ENCODE measurements around the gene TBX21. TPM values are rescaled to one million over a fixed set of nuclear protein-coding genes. Genes with fewer than 3 reads are reported as not detected.

The TBX21 gene
- total and polyA plus RNA-seq, 4 donors, result 0.53 to 2.0 (median 0.80) TPM

DNA sequence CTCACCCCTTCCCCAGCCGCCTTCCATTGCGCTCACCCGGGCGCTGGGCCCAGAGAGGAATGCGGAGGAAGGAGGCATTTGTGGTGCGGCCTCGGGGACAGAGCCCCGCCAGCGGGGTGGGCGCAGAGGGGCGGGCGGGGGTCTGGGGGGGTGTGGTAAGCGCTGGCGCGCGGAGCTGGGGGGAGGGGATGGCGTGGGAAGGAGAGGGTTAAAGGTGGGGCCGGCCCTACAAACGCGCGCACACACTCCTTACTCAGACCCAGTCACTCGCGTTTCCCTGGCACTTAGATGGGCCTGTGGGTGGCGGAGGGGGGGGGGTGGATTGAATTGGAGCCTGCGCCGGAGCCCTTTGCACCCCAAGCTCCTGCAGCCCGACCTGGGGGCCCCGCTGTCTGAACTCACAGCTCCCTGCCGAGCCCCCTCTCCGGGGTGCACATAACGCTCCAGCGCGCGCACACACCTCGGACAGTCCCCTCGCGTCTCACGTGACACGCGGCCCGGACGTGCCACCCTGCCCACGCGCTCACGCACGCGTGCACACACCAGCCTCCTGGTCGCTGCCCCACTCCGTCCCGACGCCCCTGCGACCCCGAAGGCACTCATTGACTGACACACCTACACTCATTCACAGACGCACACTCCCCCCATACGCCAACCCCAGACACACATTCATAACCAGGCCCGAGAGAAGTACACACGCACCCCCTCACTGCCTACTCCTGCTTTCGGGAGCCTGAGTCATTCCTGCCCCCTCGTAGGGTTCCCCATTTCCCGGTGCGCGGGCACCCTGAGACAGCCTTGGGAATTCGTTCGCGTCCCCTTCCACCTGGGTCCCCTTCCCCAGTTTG is 38.2 kb upstream of the TBX21 start:
- Histone ChIP-seq H3K27me3 (ENCODE audit: control insufficient read depth in 3 of 3, insufficient read depth in 3 of 3, low read length in 2 of 3) (no peaks in the 10 kb centered on the region), H3K9me3 (ENCODE audit: control insufficient read depth in 4 of 4, insufficient read depth in 3 of 4, low read length in 3 of 4) (no peaks in the 10 kb centered on the region), H3K4me1 (ENCODE audit: control insufficient read depth in 5 of 5, insufficient read depth in 5 of 5, low read length in 5 of 5) (peaks cover 0 to 28% (median 11%) of the 10 kb centered on the region in 5 donors), H3K9ac (ENCODE audit: insufficient read depth in 1 of 2, low read length in 2 of 2) (no peak overlapping the region), H3K27ac (ENCODE audit: low read depth in 1 of 2, low read length in 1 of 2) (peak overlapping the region; percentile 74 to 89), H3K36me3 (ENCODE audit: control insufficient read depth in 4 of 4, insufficient read depth in 4 of 4, low read length in 4 of 4) (peaks cover 0 to 19% (median 11%) of the 10 kb centered on the region in 4 donors), H3K4me3 (peak overlapping the region; percentile 64)
- WGBS, 2 donors, result 1% methylated on average over 54 to 65 of the region's 65 CpGs
- ATAC-seq (ENCODE audit: insufficient read depth, low FRiP score), result peak; percentile 67
- DNase-seq, result peak in 1 of 3 donors; percentile 66
- TF ChIP-seq, protein P1, sequence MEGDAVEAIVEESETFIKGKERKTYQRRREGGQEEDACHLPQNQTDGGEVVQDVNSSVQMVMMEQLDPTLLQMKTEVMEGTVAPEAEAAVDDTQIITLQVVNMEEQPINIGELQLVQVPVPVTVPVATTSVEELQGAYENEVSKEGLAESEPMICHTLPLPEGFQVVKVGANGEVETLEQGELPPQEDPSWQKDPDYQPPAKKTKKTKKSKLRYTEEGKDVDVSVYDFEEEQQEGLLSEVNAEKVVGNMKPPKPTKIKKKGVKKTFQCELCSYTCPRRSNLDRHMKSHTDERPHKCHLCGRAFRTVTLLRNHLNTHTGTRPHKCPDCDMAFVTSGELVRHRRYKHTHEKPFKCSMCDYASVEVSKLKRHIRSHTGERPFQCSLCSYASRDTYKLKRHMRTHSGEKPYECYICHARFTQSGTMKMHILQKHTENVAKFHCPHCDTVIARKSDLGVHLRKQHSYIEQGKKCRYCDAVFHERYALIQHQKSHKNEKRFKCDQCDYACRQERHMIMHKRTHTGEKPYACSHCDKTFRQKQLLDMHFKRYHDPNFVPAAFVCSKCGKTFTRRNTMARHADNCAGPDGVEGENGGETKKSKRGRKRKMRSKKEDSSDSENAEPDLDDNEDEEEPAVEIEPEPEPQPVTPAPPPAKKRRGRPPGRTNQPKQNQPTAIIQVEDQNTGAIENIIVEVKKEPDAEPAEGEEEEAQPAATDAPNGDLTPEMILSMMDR (IDR thresholded peaks at IDR 0.05; ENCODE audit: control extremely low read depth, extremely low read depth), result no peak

DNA sequence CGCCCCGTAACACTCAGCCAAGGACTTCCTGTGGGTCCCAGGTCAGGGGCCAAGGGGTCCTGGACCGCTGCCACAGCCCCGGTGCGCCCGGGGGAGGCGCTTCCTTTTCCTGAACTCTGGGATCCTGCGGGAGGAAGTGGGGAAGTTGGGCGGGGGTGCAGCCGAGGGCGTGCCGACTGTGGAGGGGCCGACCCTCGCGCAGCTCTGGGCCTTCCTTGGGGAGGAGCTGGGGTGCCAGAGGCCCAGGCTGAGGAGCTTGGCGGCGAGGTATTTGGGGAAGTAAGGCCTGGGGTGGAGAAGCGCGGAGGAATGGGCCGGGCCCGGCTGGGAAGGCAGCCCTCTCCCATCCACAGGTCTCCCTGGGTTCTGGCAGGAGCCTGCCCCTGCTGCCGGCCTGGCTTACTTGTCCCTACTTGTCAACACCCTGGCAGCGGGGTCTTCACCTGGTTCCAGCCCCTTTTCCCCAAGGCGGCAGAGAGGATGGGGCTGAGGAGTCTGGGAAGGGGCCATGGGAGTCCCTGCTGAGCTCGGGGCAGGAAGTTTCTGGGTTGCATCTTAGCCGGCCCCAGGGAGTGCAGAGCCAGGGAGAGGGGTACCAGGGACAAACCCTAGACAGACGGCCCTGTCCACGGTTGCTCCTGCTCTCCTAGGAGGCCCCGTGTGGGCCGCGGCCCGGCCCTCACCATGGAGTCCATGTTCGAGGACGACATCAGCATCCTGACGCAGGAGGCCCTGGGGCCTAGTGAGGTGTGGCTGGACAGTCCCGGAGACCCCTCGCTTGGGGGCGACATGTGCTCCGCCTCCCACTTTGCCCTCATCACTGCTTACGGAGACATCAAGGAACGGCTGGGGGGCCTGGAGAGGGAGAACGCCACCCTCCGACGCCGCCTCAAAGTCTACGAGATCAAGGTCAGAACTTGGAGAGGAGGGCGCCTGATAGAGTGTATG is 37.3 kb upstream of the TBX21 start:
- TF ChIP-seq, protein P1 (IDR thresholded peaks at IDR 0.05; ENCODE audit: control extremely low read depth, extremely low read depth), result no peak
- WGBS, 2 donors, result 31 to 38% methylated on average over 46 to 47 of the region's 47 CpGs
- Histone ChIP-seq H3K4me1 (ENCODE audit: control insufficient read depth in 5 of 5, insufficient read depth in 5 of 5, low read length in 5 of 5) (peaks cover 0 to 28% (median 11%) of the 10 kb centered on the region in 5 donors), H3K36me3 (ENCODE audit: control insufficient read depth in 4 of 4, insufficient read depth in 4 of 4, low read length in 4 of 4) (peaks cover 3 to 22% (median 14%) of the 10 kb centered on the region in 4 donors), H3K27ac (ENCODE audit: low read depth in 1 of 2, low read length in 1 of 2) (peak overlapping the region; percentile 68 to 89), H3K27me3 (ENCODE audit: control insufficient read depth in 3 of 3, insufficient read depth in 3 of 3, low read length in 2 of 3) (no peaks in the 10 kb centered on the region), H3K4me3 (peak overlapping the region; percentile 12), H3K9me3 (ENCODE audit: control insufficient read depth in 4 of 4, insufficient read depth in 3 of 4, low read length in 3 of 4) (no peaks in the 10 kb centered on the region), H3K9ac (ENCODE audit: insufficient read depth in 1 of 2, low read length in 2 of 2) (no peak overlapping the region)
- DNase-seq (peak; percentile 53 to 72 (median 59)), ATAC-seq (ENCODE audit: insufficient read depth, low FRiP score) (peak; percentile 41)

DNA sequence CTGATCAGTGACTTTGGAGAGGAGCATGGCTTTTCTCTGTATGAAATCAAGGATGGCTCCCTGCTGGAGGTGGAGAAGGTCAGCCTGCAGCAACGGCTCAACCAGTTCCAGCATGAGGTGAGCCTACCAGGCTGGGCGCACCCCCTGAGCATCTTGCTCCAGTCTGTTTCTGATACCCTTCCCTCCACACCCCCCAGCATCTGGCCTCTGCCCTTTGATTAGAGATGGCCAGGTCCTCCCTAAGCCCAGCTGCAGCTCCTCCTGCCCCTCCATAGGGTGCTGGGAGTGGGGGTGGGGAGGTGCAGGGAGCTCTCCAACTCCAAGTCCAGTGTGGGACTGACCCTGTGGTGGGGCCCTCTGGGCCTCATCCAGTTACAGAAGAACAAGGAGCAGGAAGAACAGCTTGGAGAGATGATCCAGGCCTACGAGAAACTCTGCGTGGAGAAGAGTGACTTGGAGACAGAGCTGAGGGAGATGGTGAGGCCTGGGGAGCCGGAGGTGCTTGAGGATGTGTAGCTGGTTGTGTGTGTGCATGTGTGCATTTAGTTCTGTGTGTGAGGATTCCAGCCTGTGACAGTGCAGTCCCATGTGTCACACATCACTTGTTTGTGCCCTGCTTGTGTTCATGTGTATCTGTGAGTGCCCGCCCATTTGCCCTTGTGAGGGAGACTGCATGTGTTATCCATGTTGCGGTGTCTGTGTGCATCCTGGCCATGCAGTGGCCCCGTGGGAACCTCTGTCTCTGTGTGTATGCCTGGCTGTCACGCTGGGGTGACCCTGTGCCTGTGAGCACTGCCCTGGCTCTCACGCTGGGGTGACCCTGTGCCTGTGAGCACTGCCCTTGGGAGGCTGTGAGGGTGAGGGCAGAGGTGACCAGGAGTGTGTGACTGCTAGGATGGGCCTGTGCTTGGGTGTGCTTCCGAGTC is 36.1 kb upstream of the TBX21 start:
- TF ChIP-seq, protein P1 (IDR thresholded peaks at IDR 0.05; ENCODE audit: control extremely low read depth, extremely low read depth), result no peak
- DNase-seq (no peak), ATAC-seq (ENCODE audit: insufficient read depth, low FRiP score) (no peak)
- Histone ChIP-seq H3K4me3 (no peak overlapping the region), H3K4me1 (ENCODE audit: control insufficient read depth in 5 of 5, insufficient read depth in 5 of 5, low read length in 5 of 5) (peaks cover 0 to 28% (median 11%) of the 10 kb centered on the region in 5 donors), H3K9ac (ENCODE audit: insufficient read depth in 1 of 2, low read length in 2 of 2) (no peak overlapping the region), H3K27ac (ENCODE audit: low read depth in 1 of 2, low read length in 1 of 2) (peak overlapping the region in 1 of 2 donors; percentile 18), H3K9me3 (ENCODE audit: control insufficient read depth in 4 of 4, insufficient read depth in 3 of 4, low read length in 3 of 4) (no peaks in the 10 kb centered on the region), H3K36me3 (ENCODE audit: control insufficient read depth in 4 of 4, insufficient read depth in 4 of 4, low read length in 4 of 4) (peaks cover 3 to 32% (median 16%) of the 10 kb centered on the region in 4 donors), H3K27me3 (ENCODE audit: control insufficient read depth in 3 of 3, insufficient read depth in 3 of 3, low read length in 2 of 3) (no peaks in the 10 kb centered on the region)
- WGBS, 2 donors, result 78 to 90% methylated on average over 11 of the region's 11 CpGs
